NCI-H2196 (cell line): ENCODE measurements around the gene TRIM45.
"Not testable (repeated sequence)": the region's sequence is repeated elsewhere in the genome, so short reads cannot be mapped to it uniquely, and the experiment has no call there.

Experiments
- DNase-seq: peaks from one replicate; lab custom pipeline; 2025; ENCODE audit not compliant: unreplicated experiment; lab: John Stamatoyannopoulos, UW

TRIM45 gene

GRCh38 chr1:117136749-117137148 is 15.2 kb upstream of the TRIM45 start:
- DNase-seq, result no peak

GRCh38 chr1:117135329-117135728 is 13.8 kb upstream of the TRIM45 start:
- no peak for DNase-seq

GRCh38 chr1:117130526-117130925 is 9.0 kb upstream of the TRIM45 start:
- no peak for DNase-seq

GRCh38 chr1:117128323-117129079 is 7.0 kb upstream of the TRIM45 start:
- peak; percentile 49 for DNase-seq

- no peak for DNase-seq
These were observed 6.2 kb upstream of the TRIM45 start for GRCh38 chr1:117127795-117128194.

- DNase-seq, result no peak
These were observed 3.1 kb upstream of the TRIM45 start for GRCh38 chr1:117124661-117125060.

- DNase-seq, result no peak
These were observed 1.7 kb upstream of the TRIM45 start for GRCh38 chr1:117123274-117123673.

- no peak for DNase-seq
These were observed 929 bp upstream of the TRIM45 start for GRCh38 chr1:117122330-117123025.

GRCh38 chr1:117120774-117121588 is 568 bp downstream of the TRIM45 start:
- no peak for DNase-seq

GRCh38 chr1:117119144-117119543 is 2.4 kb downstream of the TRIM45 start:
- DNase-seq, result not testable (repeated sequence)

- DNase-seq, result no peak
These were observed 3.4 kb downstream of the TRIM45 start for GRCh38 chr1:117118137-117118536.

GRCh38 chr1:117117697-117118096 is 3.9 kb downstream of the TRIM45 start:
- no peak for DNase-seq

- no peak for DNase-seq
These were observed 4.8 kb downstream of the TRIM45 start for GRCh38 chr1:117116784-117117130.

- no peak for DNase-seq
These were observed 5.3 kb downstream of the TRIM45 start for GRCh38 chr1:117116090-117116783.

GRCh38 chr1:117114877-117115276 is 6.7 kb downstream of the TRIM45 start:
- no peak for DNase-seq

- DNase-seq, result no peak
These were observed 8.3 kb downstream of the TRIM45 start for GRCh38 chr1:117113199-117113598.

GRCh38 chr1:117112047-117112717 is 9.4 kb downstream of the TRIM45 start:
- DNase-seq, result no peak

GRCh38 chr1:117110774-117111173 is 10.8 kb downstream of the TRIM45 start:
- DNase-seq, result no peak

GRCh38 chr1:117107364-117107763 is 14.2 kb downstream of the TRIM45 start:
- DNase-seq, result no peak

- no peak for DNase-seq
These were observed 15.1 kb downstream of the TRIM45 start for GRCh38 chr1:117106478-117106877.

GRCh38 chr1:117105722-117106121 is 15.8 kb downstream of the TRIM45 start:
- DNase-seq, result no peak
